GM18520 (cell line): Measurements from ENCODE around the gene SMYD5.

Source experiments
- ATAC-seq: cut with Tn5 transposase; IDR thresholded peaks from one replicate; pipeline ENCODE4 v1.9.1; 2021; ENCODE audit not compliant: unreplicated experiment

The SMYD5 gene

DNA sequence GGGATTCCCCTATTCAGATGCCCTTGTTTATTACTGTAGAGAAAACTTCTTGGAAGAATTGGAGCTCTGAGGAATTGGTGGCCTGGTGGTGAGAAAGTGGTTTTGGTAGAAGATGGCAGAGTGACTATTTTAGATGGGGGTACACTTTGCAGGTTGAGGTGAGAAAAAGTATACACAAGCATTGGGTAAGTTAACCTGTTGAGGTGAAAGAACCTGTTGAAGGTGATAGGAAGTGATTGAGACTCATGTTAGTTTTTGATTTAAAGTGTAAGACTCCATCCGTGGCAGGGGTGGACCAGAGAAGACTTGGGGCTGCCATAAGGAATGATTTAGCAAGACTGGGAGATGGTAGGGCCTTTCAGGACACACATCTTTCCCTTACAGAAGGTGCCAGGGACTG, 23.1 kb downstream of the SMYD5 start:
- ATAC-seq: no peak

DNA sequence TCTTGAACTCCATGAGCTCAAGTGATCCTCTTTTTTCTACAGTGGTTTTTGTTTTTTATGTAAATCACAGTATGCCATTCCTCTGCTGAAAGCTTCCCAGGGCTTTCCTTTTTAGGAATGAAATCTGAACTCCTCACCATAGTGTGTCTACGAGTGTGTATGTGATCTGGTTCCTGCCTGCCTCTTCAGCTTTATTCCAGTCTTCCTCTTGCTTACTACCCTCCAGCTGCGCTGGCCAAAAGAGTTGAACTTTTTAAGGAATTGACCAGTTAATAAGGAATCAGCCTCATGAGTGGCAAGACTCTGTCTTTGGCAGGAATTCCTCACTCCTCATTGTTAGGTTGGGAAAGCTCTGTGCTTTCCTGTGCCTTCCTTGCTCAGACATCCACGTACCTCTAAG, 24.1 kb downstream of the SMYD5 start:
- no peak for ATAC-seq

DNA sequence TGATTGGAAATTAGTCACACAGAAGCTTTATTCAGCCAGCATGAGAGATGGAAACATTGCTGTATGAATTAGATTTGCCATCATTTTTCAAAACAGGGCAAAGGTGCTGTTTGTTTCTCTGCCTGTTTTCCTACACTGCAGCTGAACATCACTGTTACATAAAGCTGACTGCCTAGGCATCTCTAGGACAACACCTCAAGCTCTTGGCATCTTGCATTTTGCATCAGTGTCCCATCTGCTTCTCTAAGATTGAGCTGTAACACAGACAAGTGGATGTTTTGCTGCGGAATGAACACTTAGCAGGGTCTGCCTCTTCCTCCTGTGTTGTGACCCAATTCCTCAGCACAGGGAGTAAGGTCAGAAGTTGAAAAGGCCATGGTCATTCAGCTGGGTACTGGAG, 24.9 kb downstream of the SMYD5 start:
- no peak for ATAC-seq

DNA sequence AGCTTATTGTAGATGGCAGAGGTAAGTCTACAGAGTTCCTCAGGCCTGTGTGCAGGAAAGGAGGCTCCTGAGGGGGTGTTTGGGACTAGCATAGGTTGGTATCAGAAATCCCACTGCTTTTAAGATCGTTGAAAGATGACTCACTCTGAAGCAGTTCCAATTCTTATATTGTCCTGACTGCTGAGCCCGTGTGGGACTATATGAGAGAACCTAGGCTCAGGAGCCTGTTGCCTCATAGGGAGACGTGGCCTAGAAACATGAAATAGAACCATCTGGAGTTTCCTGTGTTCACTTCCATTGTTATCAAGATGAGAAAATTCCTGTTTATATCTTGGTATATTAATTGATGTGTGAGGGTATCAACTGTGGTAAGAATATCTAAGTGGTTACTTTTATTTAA, 25.7 kb downstream of the SMYD5 start:
- ATAC-seq: no peak

DNA sequence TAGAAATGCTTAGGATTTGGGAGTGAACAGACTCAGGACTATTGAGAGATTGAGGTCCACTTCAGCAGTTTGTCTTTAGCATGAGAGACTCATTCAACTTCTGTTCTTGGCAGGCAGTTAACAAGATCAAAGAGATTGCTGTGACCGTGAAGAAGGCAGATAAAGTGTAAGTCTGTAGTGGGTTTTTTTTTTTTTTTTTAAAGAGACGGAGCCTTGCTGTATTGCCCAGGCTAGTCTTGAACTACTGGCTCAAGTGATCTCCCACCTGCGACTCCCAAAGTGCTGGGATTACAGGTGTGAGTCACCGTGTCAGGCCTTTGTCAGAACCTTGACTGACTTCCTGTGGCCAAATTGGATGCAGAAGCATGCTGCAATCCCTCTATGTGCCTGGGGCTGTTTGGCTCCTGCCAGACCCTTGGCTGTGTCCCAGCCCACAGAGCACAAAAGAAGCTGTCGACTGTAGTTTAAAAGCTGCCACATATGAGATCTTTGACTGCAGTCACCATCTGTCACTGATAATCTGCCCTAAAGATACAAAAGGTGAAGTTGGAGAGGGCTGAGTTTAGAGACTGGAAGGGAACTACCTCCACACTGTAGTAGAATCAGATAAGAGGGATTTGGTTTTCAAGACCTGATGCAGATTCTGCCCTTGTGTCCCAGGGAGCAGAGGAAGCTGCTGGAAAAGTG, 30.0 kb downstream of the SMYD5 start:
- no peak for ATAC-seq

DNA sequence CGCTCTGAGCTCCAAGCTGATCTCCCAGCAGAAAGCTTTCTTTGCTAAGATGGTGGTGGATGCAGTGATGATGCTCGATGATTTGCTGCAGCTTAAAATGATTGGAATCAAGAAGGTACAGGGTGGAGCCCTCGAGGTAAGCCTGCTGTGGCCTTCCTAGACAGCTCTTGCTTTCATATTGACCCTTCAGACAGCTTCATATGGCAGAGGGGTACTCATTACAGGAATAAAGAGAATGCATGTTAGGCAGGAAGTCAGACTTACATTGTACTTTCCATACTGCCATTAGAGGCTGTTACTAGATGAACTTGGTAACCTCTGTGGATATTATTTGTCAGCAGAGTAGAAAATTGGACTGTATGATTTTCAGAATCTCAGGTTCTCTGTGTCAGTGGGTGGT, 30.5 kb downstream of the SMYD5 start:
- ATAC-seq: no peak

DNA sequence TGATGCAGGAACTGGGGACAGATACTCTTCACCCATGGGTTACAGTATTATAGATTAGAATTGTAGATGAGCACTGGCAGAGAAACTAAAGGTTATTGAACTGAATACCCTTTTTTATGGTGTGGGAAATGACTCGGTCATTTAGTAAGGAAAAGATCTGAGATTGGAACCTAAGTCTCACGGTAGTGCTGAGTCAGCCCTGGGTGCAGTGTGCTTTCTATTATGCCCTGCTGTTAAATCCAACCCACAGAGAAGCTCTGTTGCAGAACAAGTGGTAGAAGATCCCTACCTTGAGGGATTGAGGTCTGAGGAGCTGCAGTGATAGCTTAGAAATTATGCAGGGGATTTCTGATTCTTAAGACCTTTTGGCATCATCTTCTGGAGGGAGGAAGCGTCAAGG, 32.8 kb downstream of the SMYD5 start:
- no peak for ATAC-seq

DNA sequence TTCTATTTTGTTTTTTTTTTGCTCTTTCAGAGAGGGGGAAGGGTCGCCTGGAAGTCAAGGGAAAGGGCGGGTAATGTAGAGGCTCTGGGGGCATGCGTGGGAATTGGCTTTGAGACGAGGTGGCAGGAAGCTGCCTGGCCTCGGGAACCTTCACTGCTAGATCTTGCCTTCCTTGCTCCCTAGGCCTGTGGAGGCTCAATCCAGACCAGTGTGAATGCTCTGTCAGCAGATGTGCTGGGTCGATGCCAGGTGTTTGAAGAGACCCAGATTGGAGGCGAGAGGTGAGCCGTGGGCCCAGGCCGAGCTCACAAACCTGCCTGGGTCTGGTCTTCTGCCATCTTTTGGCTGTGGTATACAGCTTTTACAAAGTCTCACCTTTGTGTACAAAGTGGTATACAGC, 35.6 kb downstream of the SMYD5 start:
- ATAC-seq: no peak

DNA sequence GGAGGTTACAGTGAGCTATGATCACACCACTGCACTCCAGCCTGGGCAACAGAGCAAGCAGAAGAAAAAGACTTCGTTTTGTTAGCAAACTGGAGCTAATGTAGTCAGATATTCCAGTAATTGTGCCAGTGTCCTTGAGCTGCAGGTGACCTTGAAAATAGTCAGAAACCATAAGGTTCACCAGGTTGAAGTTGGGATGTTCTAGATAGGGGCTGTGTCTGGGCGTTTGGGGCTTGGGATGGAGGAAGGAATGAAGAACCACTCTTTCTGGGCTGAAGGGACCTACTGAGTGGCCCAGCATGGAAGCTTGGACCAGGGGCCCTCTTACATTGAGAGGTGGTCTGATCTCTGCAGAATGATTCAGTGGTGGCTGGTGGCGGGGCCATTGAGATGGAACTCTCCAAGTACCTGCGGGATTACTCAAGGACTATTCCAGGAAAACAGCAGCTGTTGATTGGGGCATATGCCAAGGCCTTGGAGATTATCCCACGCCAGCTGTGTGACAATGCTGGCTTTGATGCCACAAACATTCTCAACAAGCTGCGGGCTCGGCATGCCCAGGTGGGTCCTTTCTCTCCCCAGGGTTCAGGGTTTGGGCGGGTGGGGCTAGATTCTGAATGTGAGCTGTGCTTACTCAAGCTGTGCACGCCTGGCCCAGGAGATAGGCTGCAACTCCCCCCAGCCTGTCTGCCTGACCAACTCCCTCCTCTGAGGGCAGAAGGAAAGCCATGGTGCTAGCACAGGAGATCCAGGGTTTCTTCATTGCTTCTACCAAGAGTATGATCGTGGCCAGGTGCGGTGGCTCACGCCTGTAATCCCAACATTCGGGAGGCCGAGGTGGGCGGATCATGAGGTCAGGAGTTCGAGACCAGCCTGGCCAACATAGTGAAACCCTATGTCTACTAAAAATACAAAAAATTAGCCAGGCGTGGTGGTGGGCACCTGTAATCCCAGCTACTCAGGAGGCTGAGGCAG, 37.1 kb downstream of the SMYD5 start:
- no peak for ATAC-seq

DNA sequence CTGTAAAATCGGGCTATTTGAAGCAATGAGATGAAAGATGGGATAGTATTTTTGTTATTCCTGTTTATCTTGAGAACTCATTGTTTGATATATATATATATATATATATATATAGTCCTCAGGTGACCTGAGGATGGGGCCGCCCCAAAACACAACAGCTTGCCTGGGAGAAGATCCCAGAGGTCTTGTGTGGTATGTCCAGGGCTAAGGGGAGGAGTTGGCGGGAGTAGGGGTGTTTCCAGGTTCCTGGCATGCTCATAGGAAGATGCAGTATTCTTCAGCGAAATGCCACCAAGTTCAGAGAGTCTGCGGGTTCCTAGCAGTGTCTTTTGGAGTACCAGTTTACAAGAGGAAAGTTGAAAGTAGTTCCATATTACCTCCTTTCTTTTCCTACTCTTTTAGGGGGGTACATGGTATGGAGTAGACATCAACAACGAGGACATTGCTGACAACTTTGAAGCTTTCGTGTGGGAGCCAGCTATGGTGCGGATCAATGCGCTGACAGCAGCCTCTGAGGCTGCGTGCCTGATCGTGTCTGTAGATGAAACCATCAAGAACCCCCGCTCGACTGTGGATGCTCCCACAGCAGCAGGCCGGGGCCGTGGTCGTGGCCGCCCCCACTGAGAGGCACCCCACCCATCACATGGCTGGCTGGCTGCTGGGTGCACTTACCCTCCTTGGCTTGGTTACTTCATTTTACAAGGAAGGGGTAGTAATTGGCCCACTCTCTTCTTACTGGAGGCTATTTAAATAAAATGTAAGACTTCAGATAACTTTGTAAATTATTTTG, 38.4 kb downstream of the SMYD5 start:
- ATAC-seq: no peak

DNA sequence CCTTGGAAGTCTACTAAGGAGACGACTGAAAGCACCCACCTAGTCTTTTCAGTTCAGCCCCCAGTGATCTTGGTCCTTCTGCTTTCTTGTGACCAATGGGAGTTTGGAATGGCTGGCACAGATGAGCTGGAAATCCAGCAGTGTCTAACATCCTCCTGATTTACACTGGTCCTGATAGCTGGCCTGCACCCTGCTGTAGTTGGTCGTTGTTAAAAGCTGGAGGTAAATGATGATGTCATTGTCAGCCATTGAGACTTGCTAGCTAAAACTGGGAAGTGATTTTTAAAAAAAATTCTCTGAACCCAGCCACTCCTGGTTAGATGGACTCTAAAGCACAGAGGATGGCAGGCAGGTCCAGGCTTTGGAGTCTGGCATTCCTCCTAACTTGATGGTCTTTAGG, 39.4 kb downstream of the SMYD5 start:
- ATAC-seq: no peak

DNA sequence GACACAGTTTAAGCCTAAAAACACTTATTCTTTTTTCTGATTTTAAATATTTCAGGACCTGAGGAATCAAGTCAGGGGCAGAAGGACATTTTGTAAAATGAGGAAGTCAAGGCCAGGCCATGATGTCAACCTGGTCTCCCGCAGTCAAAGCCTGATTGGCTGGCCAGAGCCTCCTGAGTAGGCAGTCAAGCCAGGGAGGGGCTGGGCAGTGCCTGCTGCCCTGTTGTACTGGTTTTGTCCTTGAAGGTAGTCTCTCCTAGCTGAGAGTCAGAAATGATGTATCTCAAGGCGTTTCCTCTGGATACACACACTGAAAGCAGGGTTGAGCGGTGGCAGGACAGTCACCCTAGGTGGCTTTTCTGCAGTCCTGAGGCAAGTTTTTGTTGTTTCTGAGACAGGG, 39.9 kb downstream of the SMYD5 start:
- no peak for ATAC-seq

DNA sequence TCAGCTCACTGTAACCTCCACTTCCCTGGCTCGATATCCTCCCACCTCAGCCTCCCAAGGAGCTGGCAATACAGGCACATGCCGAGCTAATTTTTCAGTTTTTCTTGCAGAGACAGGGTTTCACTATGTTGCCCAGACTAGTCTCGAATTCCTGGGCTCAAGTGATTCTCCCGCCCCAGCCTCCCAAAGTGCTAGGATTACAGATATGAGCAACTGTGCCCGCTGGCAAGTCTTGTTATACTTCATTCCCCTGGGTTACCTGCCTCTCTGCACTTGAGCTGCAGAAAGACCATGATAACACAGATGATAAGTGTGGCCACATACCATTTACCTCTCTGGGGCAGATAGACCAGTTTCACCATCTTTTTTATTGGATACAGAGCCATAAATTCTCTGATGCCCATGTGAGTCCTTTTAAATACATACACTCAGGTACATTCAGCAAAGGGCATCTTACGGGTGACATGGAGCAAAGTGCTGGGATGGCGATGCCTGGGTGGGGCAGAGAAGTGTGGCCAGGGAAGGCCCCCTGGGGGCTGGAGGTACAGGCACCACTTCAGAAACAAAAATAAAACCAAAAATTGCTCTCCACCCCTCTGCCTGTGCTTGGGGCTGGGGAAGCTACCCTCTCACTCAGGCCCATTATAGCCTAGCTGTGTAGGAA, 40.4 kb downstream of the SMYD5 start:
- ATAC-seq: no peak

DNA sequence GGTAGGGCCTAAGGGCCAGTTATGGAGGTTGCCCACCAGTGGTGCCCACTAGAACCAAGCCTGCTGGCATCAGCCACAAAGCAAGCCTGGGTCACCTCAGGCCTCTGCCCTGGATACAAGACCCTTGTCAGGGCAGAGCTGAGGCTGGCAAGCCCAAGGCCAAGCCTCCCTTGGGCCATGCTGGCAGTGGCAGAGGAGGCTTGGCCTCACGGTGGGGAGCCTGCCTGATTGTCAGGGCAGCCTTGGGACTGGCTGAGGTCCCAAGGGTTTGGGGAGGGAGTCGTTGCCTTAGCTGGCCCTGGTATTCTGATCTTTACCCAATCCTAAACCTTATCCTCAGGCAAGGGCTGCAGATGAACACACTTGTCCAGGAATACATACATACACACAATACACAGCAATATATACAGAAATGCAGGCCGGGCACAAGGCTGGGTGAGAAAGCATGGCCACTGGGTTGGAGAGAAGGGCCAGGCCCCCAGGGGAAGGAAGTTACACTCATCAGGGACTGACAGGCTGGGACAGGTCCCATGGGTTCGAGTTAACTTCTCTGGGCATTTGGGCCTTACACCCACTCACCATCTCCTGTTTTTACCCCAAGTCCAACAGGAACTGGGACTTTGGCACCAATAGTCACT, 41.1 kb downstream of the SMYD5 start:
- no peak for ATAC-seq

DNA sequence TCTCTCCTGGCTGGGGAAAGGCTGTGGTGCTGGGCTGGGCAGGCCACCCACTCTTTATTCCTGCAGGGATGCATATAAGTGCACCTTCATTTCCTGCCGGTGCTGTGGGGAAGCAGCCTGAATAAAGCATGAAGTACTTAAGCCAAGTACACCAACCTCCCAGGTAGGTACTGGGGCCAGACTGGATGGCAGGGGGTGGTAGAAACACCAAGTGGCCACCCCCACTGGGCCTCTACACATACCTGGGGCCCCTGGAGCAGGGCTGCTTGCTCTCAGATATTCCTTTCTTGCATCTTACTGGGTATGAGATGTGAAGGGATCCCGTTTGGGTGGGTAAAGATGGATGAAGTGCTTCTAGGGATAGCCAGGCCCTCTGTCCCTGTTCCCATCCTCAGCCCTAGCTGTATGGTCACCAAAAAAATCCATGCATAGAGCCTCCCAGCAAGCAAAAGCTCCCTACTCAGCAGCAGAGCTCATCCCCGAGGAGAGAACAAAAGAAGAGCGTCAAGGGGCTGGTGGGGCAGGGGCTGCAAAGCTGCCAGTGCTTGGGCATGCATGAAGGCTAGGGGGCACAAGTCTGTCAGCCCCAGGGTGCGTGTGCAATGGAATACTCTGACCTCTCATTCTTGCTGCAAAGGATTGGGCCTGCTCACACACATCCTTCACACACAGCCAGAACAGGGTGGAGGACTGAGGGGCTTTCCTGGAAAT, 42.0 kb downstream of the SMYD5 start:
- no peak for ATAC-seq

DNA sequence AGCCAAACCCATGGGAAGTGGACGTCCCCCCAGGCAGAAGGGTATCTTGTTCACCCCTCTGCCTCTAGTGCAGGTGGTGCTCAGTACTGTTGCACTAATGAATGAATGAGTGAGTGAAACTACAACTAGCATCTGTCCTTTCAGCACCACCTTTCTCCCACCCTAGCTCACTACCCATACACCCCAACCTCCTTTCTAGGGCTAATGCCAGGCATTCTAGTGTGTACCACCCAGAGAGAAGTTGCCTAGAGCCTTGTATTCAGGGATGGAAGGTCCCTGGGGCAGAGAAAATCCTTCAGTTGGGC, 42.5 kb downstream of the SMYD5 start:
- ATAC-seq: no peak

DNA sequence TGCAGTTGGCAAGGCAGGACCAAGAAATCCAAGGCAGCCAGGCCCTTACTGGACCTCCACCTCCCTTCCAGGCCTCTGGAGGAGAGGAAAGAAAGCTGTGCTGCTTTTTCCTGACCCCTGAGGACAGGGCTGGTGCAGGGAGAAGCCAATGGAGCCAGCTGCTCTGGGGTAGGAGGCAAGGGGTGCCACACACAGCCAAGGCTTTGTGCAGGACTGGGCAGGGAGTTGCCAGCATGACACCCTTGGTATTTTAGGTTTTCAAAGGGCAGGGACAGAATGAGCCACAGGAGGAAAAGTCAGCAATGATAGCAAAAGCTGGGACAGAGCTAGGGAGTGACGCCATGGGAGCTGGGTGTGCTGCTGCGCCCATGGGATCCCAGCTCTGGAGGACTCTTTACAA, 43.0 kb downstream of the SMYD5 start:
- ATAC-seq: no peak

DNA sequence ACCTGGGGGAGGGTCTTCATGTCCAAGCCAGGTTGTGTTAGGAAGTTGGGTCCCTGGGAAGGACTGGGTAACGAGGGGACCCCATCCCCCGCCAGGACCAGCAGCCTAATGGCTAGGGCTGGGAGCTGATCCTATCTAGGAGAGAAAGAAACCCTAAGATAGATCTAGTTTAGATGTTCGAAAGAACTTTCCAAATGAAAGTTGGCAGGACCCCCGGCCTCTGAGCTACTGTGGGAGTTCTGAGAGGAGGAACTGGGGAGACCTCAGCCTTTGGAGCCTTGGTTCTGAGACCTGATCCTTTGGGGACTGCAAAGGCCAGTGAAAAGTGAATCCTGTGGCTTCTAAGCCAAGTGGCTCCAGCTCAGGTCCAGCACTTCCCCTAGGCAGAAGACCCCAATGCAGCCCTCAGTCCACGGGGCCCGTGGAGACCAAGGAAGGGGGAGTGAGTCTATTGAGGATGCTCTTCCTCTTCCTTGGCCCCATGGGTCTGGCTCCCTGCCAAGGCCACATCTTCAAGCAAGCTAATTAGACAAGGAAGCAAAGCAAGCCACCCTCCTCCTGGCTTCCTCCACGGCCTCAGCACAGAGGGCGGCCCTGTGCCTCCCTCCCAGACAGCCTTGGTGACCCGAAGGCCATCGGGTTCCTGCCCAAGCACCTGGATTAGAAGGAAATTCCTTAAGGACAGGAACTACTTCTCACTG, 43.5 kb downstream of the SMYD5 start:
- no peak for ATAC-seq

DNA sequence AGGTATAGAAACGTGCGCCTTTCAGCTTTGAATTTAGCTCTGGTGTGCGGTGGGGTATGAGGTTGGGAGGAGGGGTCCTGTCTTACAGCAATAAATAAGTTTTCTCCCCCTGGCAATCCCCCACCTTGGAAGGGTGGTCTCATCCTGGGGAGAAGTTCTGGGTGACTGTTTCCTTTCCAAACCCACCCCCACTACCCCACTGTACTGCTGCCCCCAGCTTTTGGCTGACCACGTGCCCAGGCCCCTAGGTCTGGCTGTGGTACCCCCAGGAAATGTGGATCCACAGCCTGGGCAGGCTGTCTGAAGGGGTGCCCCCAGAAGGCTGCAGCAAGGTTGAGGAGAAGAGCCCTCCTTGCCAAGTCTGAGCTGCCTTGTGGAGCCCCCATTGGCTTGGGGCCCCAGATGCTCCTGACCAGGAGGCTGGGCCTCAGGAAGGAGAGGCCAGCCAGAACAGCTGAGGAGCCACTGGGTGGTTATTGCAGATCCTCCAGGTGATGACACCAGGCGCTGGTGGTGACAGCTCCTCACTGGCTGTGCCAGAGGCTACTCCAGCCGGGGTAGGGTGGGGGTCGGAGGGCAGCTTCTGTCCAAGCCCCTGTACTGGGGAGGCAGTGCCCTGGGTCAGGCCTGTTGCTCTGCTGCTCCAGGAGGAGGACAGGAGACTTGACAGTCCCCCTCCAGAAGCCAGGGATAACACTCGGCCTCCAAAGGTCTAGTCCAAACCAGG, 44.3 kb downstream of the SMYD5 start:
- no peak for ATAC-seq
